Lower leg skin (tissue), 4 donors: ENCODE measurements around the gene HERC5. TPM values are rescaled to one million over a fixed set of nuclear protein-coding genes. Genes with fewer than 3 reads are reported as not detected.

ENCODE experiments used
- DNase-seq, 2 donors: peaks; one replicate each; pipeline ENCODE4 v3.0.0-alpha.2; 2019; ENCODE audit warnings: low spot score in 2 of 2
- H3K4me3 ChIP-seq: fragments of 200-600 bp; sonication (generic); 2 replicates; pipeline ENCODE4 v1.5.1; 2017; ENCODE audit warnings: mild to moderate bottlenecking, low read depth; ENCODE audit not compliant: poor library complexity, severe bottlenecking
- POLR2A ChIP-seq, 2 donors: fragments of 450-650 bp; IDR thresholded peaks; one replicate each; pipeline ENCODE4 v1.6.1; 2016 to 2017; ENCODE audit warnings: antibody characterized with exemption in 2 of 2, mild to moderate bottlenecking in 1 of 2, moderate library complexity in 1 of 2
- WGBS, 2 donors: methylation state at CpG; one replicate each; pipeline ENCODE4 v1.1.5; 2018; 5-methylcytosine and 5-hydroxymethylcytosine counted together
- intact Hi-C: fragments of 100-400 bp; cut with DNase I; formaldehyde crosslinking; loops from one replicate; pipeline ENCODE4 v1.15.0; 2023; ENCODE audit warnings: low total_unique reads
- total RNA-seq, 4 donors: library from RNA; depleted of rRNA; stranded (reverse); fragments of >200 nt; gene quantifications; one replicate each; pipeline ENCODE4 v1.1.0, GENCODE V29; 2016
- TF ChIP-seq, protein P1 (sequence below), 3 donors: fragments of 450-650 bp; IDR thresholded peaks; one replicate each; pipeline ENCODE4 v1.5.1; 2016; ENCODE audit warnings: antibody characterized with exemption in 3 of 3, mild to moderate bottlenecking in 3 of 3, moderate library complexity in 2 of 3

Gene HERC5
- total RNA-seq, 4 donors from 2014 or later = 0.51 to 2.7 (median 1.9) TPM

DNA sequence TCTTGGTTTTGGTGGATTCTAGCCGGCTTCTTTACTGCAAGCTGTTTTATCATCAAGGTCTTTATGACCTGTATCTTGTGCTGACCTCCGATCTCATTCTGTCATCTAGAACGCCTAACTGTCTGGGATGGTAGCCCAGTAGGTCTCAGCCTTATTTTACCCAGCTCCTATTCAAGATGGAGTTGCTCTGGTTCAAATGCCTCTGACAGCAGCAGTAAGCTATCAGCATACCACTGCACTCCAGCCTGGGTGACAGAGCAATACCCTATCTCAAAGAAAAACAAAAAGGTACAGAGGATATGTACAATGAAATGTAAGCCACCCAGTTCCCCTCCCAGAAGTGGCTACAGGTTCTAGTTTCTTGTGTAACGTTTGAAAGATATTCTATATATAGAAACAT lies 42.2 kb upstream of the HERC5 start:
- DNase-seq = no peak
- intact Hi-C loops = no loop called here
- TF ChIP-seq, protein P1, sequence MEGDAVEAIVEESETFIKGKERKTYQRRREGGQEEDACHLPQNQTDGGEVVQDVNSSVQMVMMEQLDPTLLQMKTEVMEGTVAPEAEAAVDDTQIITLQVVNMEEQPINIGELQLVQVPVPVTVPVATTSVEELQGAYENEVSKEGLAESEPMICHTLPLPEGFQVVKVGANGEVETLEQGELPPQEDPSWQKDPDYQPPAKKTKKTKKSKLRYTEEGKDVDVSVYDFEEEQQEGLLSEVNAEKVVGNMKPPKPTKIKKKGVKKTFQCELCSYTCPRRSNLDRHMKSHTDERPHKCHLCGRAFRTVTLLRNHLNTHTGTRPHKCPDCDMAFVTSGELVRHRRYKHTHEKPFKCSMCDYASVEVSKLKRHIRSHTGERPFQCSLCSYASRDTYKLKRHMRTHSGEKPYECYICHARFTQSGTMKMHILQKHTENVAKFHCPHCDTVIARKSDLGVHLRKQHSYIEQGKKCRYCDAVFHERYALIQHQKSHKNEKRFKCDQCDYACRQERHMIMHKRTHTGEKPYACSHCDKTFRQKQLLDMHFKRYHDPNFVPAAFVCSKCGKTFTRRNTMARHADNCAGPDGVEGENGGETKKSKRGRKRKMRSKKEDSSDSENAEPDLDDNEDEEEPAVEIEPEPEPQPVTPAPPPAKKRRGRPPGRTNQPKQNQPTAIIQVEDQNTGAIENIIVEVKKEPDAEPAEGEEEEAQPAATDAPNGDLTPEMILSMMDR (IDR thresholded peaks at IDR 0.05) = no peak
- no peak for TF ChIP-seq POLR2A (IDR thresholded peaks at IDR 0.05)

DNA sequence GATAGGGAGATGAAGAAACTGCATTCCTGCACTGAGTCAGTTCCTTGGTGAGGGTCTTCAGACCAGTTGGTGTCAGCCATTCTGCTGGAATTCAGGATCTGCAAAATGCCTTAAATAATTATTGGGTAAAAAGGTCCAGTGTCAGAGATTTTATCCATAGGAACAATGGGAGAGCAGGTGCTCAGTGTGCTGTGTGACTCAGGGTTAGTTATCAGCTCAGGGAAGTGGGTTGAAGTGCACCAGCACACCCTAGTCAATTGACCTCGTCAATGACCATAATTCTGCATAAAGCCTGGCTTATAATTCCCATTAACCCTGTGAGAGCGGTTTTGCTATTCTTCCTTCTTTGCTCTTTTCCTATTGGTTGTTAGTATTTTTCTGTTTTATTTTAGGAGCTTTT lies 40.9 kb upstream of the HERC5 start:
- DNase-seq = no peak

More for the DNA sequence above, 42.2 kb upstream of the HERC5 start:
- 82 to 93% methylated on average over 4 of the region's 4 CpGs for WGBS, 2 donors
- no peak overlapping the region for H3K4me3 ChIP-seq

DNA sequence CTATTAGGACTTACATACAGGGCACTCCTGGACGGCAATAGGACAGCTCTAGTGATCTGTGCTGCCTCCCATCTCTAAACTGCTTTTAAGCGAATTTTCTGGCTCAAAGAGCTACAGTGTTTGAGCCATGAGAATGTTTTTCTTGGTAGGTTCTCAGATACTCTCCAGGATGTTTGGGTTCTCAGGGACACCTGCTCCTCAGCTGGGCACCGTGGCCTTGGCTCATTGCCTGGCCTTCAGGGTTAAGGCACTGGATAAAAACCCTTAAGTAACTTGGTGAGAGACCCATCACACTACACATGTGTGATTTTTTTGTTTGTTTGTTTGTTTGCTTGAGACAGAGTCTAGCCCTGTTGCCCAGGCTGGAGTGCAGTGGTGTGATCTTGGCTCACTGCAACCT lies 38.5 kb upstream of the HERC5 start:
- WGBS, 2 donors = 77 to 82% methylated on average over 3 of the region's 3 CpGs
- TF ChIP-seq, protein P1 (IDR thresholded peaks at IDR 0.05) = no peak
- TF ChIP-seq POLR2A (IDR thresholded peaks at IDR 0.05) = no peak
- intact Hi-C loops = no loop called here
- H3K4me3 ChIP-seq = no peak overlapping the region
- DNase-seq = no peak

More for the DNA sequence above, 40.9 kb upstream of the HERC5 start:
- TF ChIP-seq POLR2A (IDR thresholded peaks at IDR 0.05) = no peak
- TF ChIP-seq, protein P1 (IDR thresholded peaks at IDR 0.05) = no peak
- intact Hi-C loops = no loop called here
- H3K4me3 ChIP-seq = no peak overlapping the region
- 80 to 87% methylated on average over 2 of the region's 2 CpGs for WGBS, 2 donors

GRCh38 chr4:88419874-88420273 lies 37.0 kb upstream of the HERC5 start:
- TF ChIP-seq POLR2A (IDR thresholded peaks at IDR 0.05) = no peak
- TF ChIP-seq, protein P1 (IDR thresholded peaks at IDR 0.05) = no peak
- no peak for DNase-seq
- no peak overlapping the region for H3K4me3 ChIP-seq
- intact Hi-C loops = no loop called here
- 88 to 89% methylated on average over 5 of the region's 5 CpGs for WGBS, 2 donors

- intact Hi-C loops = no loop called here
Measured at GRCh38 chr4:88420844-88421243, 36.1 kb upstream of the HERC5 start.

GRCh38 chr4:88422403-88422802 lies 34.5 kb upstream of the HERC5 start:
- WGBS, 2 donors = 79 to 83% methylated on average over 2 of the region's 2 CpGs
- TF ChIP-seq POLR2A (IDR thresholded peaks at IDR 0.05) = no peak
- TF ChIP-seq, protein P1 (IDR thresholded peaks at IDR 0.05) = no peak
- DNase-seq = no peak
- H3K4me3 ChIP-seq = no peak overlapping the region
- intact Hi-C loops = no loop called here

More at GRCh38 chr4:88420844-88421243, 36.1 kb upstream of the HERC5 start:
- DNase-seq = no peak
- H3K4me3 ChIP-seq = no peak overlapping the region
- no peak for TF ChIP-seq POLR2A (IDR thresholded peaks at IDR 0.05)
- TF ChIP-seq, protein P1 (IDR thresholded peaks at IDR 0.05) = no peak
- 97 to 100% methylated on average over 1 of the region's 1 CpG for WGBS, 2 donors
